Osteocyte (in vitro differentiated cells): ENCODE data around the gene DDIT3. TPM values are rescaled to one million over a fixed set of nuclear protein-coding genes. Genes with fewer than 3 reads are reported as not detected.
"Not testable (repeated sequence)": the region's sequence is repeated elsewhere in the genome, so short reads cannot be mapped to it uniquely, and the experiment has no call there.

Source experiments
- DNase-seq: peaks from one replicate; pipeline ENCODE4 v3.0.0; 2021; ENCODE audit warnings: mixed read lengths; ENCODE audit not compliant: unreplicated experiment; ENCODE audit errors: extremely low spot score
- H3K27ac Mint-ChIP-seq: one replicate; pipeline ENCODE4 v1.8.0; 2021; ENCODE audit warnings: mild to moderate bottlenecking, mixed read lengths; ENCODE audit not compliant: unreplicated experiment
- H3K27me3 Mint-ChIP-seq: one replicate; pipeline ENCODE4 v1.8.0; 2021; ENCODE audit warnings: mixed read lengths; ENCODE audit not compliant: unreplicated experiment
- H3K36me3 Mint-ChIP-seq: one replicate; pipeline ENCODE4 v1.8.0; 2021; ENCODE audit warnings: mixed read lengths; ENCODE audit not compliant: unreplicated experiment
- H3K4me1 Mint-ChIP-seq: one replicate; pipeline ENCODE4 v1.8.0; 2021; ENCODE audit warnings: mixed read lengths; ENCODE audit not compliant: unreplicated experiment
- H3K4me3 Mint-ChIP-seq: one replicate; pipeline ENCODE4 v1.8.0; 2021; ENCODE audit warnings: mild to moderate bottlenecking, moderate library complexity, mixed read lengths; ENCODE audit not compliant: unreplicated experiment
- H3K9me3 Mint-ChIP-seq: one replicate; pipeline ENCODE4 v1.8.0; 2021; ENCODE audit warnings: mixed read lengths; ENCODE audit not compliant: unreplicated experiment
- CTCF ChIP-seq: fragments of 200-600 bp; sonication (generic); IDR thresholded peaks from 2 replicates; pipeline ENCODE4 v1.5.0; 2021; ENCODE audit warnings: antibody characterized with exemption, mild to moderate bottlenecking, moderate library complexity
- total RNA-seq: library from RNA; stranded (reverse); gene quantifications from 2 replicates; pipeline ENCODE4 v1.2.1, GENCODE V29; 2021

Gene DDIT3
- total RNA-seq, 1 donor from 2014 or later, result 95.7 TPM

GRCh38 chr12:57500213-57500612 is 20.1 kb downstream of the DDIT3 start:
- no peak for TF ChIP-seq CTCF
- Mint-ChIP-seq H3K27ac (no peak overlapping the region), H3K4me1 (no peaks in the 10 kb centered on the region), H3K27me3 (no peaks in the 10 kb centered on the region), H3K4me3 (no peak overlapping the region), H3K36me3 (peaks cover 64% of the 10 kb centered on the region), H3K9me3 (no peaks in the 10 kb centered on the region)
- DNase-seq, result no peak

GRCh38 chr12:57498571-57498970 is 21.7 kb downstream of the DDIT3 start:
- Mint-ChIP-seq H3K27me3 (no peaks in the 10 kb centered on the region), H3K9me3 (no peaks in the 10 kb centered on the region), H3K36me3 (peaks cover 56% of the 10 kb centered on the region), H3K27ac (no peak overlapping the region), H3K4me3 (no peak overlapping the region), H3K4me1 (no peaks in the 10 kb centered on the region)
- no peak for TF ChIP-seq CTCF
- DNase-seq, result no peak

- Mint-ChIP-seq H3K4me1 (no peaks in the 10 kb centered on the region), H3K27ac (no peak overlapping the region), H3K36me3 (peaks cover 56% of the 10 kb centered on the region), H3K9me3 (no peaks in the 10 kb centered on the region), H3K27me3 (no peaks in the 10 kb centered on the region), H3K4me3 (no peak overlapping the region)
- TF ChIP-seq CTCF, result no peak
- no peak for DNase-seq
These were observed 22.2 kb downstream of the DDIT3 start for GRCh38 chr12:57498132-57498502.

- DNase-seq, result no peak
- H3K36me3 Mint-ChIP-seq, result peaks cover 57% of the 10 kb centered on the region
- no peaks in the 10 kb centered on the region for H3K27me3 Mint-ChIP-seq
- H3K4me1 Mint-ChIP-seq, result no peaks in the 10 kb centered on the region
- peak overlapping the region; percentile 31 for H3K27ac Mint-ChIP-seq
- no peak overlapping the region for H3K4me3 Mint-ChIP-seq
- no peaks in the 10 kb centered on the region for H3K9me3 Mint-ChIP-seq
- no peak for TF ChIP-seq CTCF
These were observed 22.8 kb downstream of the DDIT3 start for GRCh38 chr12:57497223-57498131.

GRCh38 chr12:57496822-57497221 is 23.5 kb downstream of the DDIT3 start:
- Mint-ChIP-seq H3K27me3 (no peaks in the 10 kb centered on the region), H3K9me3 (no peaks in the 10 kb centered on the region), H3K27ac (no peak overlapping the region), H3K36me3 (peaks cover 54% of the 10 kb centered on the region), H3K4me3 (no peak overlapping the region), H3K4me1 (no peaks in the 10 kb centered on the region)
- DNase-seq, result no peak
- no peak for TF ChIP-seq CTCF

- not testable (repeated sequence) for H3K4me1 Mint-ChIP-seq, H3K4me3 Mint-ChIP-seq, H3K27me3 Mint-ChIP-seq, H3K9me3 Mint-ChIP-seq, DNase-seq, H3K27ac Mint-ChIP-seq
- peaks cover 57% of the 10 kb centered on the region for H3K36me3 Mint-ChIP-seq
These were observed 25.1 kb downstream of the DDIT3 start for GRCh38 chr12:57495051-57495701.
